GM19438 (cell line): ENCODE results near the gene OSTC.
"Not testable (repeated sequence)": the region's sequence is repeated elsewhere in the genome, so short reads cannot be mapped to it uniquely, and the experiment has no call there.

Source experiments
- ATAC-seq: cut with Tn5 transposase; IDR thresholded peaks from one replicate; pipeline ENCODE4 v1.9.1; 2021; ENCODE audit warnings: low read depth; ENCODE audit not compliant: unreplicated experiment

The OSTC gene

DNA sequence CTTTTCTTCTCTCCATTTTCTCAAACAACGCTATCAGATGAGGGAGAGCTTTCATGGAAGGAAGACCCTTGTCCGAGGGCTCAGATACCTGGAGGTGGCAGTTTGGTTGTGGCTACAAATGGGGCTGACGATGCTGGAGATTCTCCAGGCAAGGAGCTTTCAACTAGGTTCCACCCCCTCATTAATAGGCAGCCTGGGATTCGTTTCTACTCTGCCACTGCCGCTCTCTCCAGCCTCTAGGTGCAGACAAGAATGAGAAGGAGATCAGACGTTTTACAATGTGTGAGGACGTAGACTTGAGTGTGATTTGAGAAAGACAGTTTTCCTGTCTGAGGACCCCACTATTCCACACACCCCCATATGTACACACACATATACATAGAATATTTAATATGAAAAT is 59.3 kb downstream of the OSTC start:
- no peak for ATAC-seq

DNA sequence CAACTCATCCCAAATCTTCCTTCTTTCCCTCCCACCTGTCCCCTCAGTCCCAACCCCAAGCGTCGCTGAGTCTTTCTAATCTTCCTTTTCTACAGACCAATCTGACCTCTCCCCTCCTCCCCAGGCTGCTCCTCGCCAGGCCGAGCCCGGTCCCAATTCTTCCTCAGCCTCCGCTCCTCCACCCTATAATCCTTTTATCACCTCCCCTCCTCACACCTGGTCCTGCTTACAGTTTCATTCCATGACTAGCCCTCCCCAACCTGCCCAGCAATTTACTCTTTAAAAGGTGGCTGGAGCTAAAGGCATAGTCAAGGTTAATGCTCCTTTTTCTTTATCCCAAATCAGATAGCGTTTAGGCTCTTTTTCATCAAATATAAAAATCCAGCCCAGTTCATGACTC is 60.2 kb downstream of the OSTC start:
- ATAC-seq: not testable (repeated sequence)

DNA sequence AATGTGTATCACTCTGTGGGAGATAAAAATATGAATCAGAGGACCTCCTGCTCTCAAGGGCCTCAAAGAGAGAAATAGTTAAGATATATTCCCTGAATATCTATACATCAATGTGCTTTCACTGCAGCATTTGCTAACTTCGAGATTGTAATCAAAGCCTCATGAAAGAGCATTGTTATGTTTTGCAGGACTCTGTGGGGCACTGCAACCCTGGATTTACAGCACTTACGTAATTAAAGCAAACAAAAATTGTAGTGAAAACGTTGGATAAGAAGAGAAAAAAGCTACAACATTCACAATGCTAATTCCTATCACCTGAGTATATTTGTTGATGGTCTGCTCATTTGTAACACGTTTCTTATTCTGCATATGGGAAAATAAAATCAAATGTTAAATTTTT is 64.5 kb downstream of the OSTC start:
- ATAC-seq: no peak

DNA sequence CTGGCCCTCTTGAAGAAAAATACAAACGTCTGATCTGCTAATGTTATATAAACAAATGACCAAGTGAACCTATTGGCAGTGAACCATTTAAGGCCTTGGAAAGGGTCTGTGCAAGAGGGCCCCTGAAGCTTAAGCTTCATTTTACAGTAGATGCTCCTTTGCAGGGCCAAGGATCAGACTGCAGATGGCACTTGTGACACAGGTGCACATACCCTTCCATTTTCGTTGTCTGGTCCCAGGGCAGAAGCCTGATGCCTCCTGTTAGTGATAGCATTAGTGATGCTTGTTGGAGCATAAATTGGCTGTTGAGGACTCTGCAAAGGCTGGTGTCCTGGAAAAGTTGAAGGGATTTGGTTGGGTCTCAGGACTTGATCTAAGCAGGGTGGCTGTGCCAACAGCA is 65.9 kb downstream of the OSTC start:
- ATAC-seq: no peak

DNA sequence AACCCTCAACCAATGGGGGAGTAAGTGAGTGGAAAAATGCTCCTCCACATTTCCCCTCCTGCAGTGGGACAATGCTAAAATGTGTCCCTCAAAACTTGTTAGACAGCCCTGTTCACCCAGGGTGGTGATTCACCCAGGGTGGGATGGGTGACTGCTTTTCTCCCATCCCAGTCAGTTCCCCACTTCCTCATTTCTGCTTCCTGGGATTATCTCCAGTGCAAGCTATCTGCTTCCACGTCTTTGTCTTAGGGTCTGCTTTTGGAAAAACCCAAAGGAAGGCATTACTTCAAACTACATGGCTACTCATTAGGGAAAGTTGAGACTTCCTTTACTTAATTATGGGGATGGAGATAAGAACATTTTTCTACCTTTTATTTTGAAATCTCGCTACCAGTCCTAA is 67.0 kb downstream of the OSTC start:
- ATAC-seq: no peak
